ENCODE results near the gene HS6ST2.
"Not testable (repeated sequence)": the region's sequence is repeated elsewhere in the genome, so short reads cannot be mapped to it uniquely, and the experiment has no call there.

HS6ST2 gene

DNA sequence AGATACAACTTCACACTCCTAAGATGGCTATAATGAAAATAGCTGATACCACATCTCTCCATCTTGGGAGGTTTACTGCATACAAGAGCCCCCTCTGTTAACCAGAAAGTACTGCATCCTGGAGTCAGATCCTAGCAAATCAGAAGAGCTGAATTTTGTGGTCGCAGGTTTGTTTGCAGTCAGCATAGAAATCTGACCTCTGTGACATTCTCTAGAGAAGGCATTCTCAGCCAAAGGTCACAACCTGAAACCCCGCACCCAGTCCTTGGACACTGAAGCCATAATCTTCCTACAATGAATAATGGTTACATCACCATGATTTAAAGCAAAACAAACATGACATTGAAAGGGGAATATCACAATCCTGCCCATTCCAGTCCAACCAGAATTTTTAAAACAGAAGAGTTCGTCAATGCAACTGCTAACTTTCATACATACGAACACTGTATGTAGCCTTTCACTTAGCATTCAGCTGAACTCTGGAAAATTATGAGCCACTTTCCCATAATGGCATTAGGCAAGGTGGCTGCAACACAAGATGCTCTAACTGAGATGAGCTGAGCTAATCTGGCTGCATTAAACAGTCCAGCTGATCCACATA lies 17.6 kb downstream of the HS6ST2 start:
- no peak for DNase-seq

GRCh38 chrX:132933170-132933569 lies 25.3 kb downstream of the HS6ST2 start:
- DNase-seq = no peak

- no peak for DNase-seq
Observed at GRCh38 chrX:132924426-132924825, 34.0 kb downstream of the HS6ST2 start.

DNA sequence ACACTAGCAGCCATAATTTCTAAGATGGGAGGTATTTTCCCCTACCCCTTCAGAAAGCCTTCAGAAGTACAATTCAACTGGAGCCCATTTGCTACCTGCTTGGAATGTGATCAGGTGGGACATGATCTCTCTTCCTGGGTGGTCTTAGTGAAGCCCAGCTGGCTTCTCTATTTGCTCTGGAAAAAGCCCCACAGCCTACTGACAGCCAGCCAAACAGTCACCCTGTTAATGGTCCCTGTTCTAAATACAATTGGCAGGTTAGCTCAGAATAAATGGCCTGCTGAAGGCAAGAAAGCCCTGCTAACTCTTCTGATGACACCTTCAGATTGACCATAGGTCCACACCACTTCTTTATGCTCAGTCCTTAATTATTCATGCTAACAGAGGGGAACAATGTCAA lies 39.9 kb downstream of the HS6ST2 start:
- DNase-seq = no peak

- no peak for DNase-seq
Observed at GRCh38 chrX:132916349-132916748, 42.1 kb downstream of the HS6ST2 start.

DNA sequence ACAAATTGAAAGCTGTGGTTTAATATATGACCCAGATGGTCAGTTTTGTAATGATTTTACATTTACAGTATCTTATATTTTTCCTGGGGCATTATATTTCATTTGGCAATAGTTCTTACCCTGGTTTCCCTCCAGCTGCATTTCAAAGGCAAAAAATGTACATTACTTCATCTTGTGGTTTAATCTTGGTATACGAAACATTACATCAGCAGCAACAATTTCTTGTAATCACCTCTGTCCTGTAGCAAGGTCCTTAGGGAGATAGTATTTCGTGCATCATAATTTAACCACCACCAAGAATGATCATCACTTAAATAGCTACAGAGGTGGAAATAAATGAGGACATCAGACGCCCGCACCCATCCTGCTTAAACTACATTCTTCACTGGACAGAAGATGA lies 48.8 kb downstream of the HS6ST2 start:
- no peak for DNase-seq

DNA sequence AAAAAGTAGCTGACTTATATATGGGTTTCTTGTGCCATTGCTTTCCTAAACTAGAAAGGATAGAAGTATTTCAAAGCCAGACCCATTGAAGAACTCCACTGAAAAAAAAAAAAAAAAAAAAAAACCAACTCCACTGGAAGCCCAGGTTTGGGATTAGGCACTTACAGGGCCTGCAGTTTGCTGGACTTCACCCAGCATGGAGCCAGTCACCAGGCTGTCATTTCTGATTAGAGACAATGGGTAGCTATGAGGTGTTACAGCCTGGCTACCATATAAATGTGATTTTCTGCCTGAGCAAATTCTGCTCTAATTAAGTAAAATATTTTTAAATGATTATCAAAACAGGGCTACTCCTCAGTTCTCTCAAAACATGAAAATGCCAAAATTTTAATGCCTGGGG lies 49.5 kb downstream of the HS6ST2 start:
- no peak for DNase-seq

DNA sequence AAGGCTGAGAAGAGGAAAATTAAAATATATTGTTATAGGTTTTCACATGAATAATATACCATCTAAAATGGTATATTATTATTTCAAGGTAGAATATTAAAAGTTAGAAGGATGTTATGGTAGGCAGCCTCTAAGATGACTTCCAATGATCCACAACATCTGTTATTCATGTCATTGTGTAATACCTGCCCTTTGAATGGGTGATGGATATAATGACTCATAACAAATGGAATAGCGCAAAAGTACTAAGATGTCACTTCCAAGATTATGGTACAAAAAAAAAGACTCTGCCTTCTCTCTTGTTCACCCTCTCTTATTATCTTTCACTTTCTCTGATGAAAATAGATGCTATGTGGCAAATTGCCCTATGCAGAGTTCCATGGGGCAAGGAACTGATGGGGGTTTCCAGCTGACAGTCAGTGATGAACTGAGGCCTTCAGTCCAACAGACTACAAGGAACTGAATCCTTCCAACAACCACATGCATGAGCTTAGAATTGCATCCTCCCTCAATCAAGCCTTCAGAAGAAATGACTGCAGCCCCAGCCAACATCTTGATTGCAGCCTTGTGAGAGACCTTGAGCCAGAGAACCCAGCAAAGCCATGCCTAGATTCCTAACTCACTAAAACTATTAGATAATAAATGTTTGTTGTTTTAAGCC lies 57.7 kb downstream of the HS6ST2 start:
- no peak for DNase-seq

DNA sequence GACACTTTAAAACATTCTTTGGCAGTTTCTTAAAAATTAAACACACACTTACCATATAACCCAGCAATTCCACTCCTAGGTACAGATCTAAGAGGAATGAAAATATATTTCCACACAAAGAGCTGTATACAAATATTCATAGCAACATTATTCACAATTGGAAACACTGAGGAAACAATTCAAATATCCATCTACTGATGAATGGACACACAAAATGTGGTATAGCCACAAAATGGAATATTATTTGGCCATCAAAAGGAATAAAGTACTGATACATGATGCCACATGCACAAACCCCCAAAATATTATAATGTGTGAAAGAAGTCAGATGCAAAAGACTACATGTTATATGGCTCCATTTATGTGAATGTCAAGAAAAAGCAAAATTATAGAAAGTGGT lies 70.9 kb downstream of the HS6ST2 start:
- DNase-seq = no peak

GRCh38 chrX:132883358-132883915 lies 75.0 kb downstream of the HS6ST2 start:
- no peak for DNase-seq

GRCh38 chrX:132880753-132881152 lies 77.7 kb downstream of the HS6ST2 start:
- not testable (repeated sequence) for DNase-seq

DNA sequence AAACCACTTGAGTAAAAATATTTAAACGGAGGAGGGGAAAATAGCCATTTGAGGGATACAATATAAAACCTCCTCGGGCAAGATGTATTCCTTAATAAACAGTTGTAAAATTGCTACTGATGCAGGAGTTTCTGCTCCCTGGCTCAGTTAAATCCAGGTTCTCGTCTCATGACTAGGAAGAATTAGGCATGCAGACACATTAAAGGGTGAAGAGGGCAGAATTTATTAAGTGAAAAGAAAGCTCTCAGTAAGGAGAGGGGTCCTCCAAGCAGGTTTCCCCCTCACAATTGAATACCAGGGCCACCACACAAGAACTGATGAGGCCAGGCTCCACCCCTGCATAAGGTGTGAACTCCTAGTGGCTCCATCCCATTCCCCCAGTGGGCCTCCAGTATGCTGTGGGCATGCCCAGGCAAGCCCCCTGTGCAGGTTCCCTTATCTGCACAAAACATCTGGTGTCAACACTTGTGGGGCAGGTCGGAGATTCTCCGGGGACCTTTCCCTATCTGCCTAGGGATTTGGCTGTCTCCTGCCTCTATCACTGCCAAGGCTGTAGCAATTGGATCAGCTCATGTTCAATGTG lies 80.4 kb downstream of the HS6ST2 start:
- DNase-seq = peak; percentile 79

DNA sequence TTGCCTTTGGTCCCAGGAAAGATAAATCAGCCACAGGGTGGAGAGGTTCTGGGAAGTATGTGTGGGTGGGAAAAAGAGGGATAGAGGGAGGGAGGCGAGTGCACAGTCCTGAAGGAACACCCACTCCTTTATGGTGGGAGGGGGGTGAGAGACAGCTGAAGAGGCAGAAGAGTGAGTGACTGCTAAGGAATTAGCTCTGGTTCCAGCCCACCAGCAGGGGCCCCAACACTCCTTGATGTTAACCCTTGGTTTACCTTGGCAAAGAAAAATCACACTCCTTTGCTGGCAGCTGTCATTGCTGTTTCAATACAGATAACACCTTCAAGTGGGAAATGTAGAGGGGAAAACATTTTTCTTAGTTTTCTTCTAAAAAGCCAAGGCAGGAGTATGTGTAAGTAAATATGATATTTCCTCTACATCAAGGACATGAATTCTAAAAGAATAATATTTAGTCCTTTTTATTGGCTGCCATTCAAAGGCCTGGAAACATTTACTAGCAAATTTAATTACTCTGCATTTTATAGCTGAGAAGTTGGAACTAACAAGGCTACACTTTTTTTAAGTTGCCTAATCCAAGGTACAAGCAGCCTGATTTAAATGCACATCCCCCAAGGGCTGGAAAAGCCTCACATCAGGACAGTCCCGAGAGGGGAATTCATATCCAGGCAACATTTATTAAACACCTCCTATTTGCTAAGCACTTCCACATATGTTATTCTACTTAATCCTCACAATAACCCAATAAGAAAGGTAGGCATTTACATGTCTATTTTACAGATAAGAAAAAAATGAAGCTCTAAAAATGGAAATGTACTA lies 81.7 kb downstream of the HS6ST2 start:
- peak; percentile 84 for DNase-seq

DNA sequence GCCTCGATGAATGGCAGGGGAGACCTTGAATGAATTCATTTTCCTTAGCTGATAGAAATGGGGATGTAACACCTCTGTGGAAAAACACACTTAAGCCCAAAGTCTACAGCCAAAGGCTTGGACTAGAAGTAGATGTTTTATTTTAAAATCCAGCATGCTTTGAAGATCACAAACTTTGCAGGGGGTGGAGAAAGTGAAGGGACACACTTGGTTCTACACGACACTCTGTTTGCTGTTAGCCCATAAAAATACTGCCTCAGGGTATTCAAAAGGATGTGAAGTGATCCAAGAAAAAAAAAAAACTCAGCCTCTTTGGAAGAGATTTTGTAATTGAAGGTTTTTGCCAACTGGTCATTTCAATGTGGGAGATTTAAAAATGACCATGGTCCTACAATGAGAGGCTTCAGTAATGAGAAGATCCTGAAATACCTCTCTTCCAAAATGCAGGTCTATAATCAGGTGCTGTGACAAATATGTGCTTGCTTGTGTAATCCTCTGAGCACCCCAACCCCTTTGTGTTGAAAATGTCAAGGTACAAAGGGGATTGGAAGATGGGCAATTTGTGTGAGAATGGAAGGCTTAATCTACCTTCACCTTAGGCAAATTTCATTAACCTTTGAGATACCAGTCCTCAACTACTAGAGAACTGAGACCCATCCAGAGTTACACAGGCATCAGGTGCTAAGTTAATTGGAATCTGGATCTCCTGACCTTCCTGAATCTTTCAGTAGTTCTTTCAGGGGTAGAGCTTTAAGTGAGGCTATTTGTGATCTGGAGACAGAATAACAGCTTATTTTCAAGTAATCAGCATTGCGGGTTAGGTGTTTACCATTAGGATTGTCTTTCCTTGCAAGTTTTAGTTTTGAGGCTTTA lies 82.5 kb downstream of the HS6ST2 start:
- no peak for DNase-seq

- DNase-seq = no peak
Observed at GRCh38 chrX:132862562-132862961, 95.9 kb downstream of the HS6ST2 start.

DNA sequence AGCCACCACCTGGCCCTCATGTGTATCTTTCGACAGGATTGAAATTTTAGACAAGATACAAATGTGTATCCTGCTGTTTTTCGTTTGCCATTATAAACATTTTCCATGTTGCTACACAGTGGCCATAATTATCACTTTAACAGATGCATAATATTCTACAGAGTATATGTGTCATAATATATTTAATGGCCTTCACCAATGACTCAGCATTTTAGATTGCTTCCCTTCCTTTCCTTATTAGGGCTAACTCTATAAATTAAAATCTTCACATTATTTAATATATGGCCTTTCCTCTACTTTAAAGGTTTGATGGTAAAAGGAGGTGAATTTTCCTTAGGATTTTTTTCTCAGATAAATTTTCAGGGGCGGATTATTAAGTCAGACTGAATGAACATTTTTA lies 97.4 kb downstream of the HS6ST2 start:
- DNase-seq = no peak

DNA sequence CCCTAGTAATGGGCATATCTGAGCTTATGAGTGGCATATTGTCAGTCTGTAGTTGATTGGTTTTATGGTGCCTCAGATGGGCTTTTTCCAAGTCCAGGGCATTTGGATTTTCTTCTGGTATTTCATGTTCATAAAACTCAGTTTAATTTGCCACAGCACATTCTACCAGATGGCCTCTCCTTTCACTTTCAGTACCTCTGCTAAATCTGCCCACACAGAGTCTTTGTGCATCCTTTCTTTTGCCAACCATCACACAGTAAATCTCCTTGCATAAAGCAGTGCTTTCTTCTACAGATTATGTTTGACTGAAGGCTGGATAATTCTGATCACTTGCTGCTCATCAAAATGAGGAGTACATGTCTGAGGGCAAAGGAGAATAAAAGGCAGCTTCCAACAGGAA lies 98.2 kb downstream of the HS6ST2 start:
- no peak for DNase-seq

- no peak for DNase-seq
Observed at GRCh38 chrX:132858018-132858417, 100.4 kb downstream of the HS6ST2 start.

GRCh38 chrX:132855780-132856341 lies 102.6 kb downstream of the HS6ST2 start:
- no peak for DNase-seq

DNA sequence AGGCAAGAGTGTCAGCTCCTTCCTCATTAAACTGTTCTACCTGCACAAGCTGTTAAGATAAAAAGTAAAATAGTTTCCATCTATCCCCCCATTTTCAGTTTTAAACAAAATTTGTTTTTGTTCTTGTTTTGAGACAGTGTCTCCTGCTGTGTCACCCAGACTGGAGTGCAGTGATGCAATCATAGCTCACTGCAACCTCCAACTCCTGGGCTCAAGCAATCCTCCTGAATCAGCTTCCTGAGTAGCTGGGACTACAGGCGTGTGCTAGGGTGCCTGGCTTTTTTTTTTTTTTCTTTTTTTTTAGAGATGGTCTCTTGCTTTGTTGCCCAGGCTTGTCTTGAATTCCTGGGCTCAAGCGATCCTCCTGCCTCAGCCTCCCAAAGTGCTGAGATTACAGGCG lies 105.4 kb downstream of the HS6ST2 start:
- DNase-seq = no peak

- no peak for DNase-seq
Observed at GRCh38 chrX:132848296-132848970, 110.0 kb downstream of the HS6ST2 start.

DNA sequence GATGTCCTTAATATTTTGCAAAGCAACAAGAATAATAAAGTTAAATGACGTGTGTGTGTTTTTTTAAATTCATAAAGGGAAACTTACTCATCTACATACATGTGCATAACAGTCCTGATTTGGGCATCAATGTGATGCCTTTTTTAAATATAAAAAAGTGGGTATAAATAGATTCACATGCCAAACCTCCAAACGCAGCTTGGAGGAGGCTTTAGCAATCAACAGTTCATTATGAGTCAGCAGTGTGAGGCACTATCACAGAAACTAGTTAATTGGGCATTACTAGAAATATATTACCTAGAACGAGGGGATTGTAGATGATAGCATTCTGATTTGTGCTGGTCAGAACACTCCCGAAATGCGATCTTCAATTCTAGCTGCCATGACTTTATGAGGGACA lies 115.1 kb downstream of the HS6ST2 start:
- no peak for DNase-seq

Measured in islet precursor cell (in vitro differentiated cells).